HepG2 (cell line): ENCODE data around the gene CTU2. TPM values are rescaled to one million over a fixed set of nuclear protein-coding genes. Genes with fewer than 3 reads are reported as not detected.
A peak's percentile ranks its signal among the peaks of the same experiment; 100 is the strongest.

ENCODE experiments used
- BHLHE40 ChIP-seq: IDR thresholded peaks from 2 replicates; pipeline ENCODE4 v1.6.1; 2011; ENCODE audit warnings: low read length, improper control_type of control experiment
- BORCS8-MEF2B ChIP-seq: sonication (generic); formaldehyde crosslinking; IDR thresholded peaks from 2 replicates; pipeline ENCODE4 v1.8.0; 2022; ENCODE audit warnings: mild to moderate bottlenecking, missing genetic modification reagents
- GABPA ChIP-seq, 2 experiments: IDR thresholded peaks; 2 replicates each; pipeline ENCODE4 v1.6.1; 2011 to 2016; ENCODE audit warnings: low read depth in 2 of 2, low read length in 1 of 2, missing biosample characterization in 1 of 2, missing genetic modification characterization in 1 of 2
- GTF2F1 ChIP-seq: fragments of 150-350 bp; IDR thresholded peaks from 2 replicates; pipeline ENCODE4 v1.6.1; 2014; ENCODE audit warnings: low read length
- HNF4G ChIP-seq, 2 experiments: sonication (generic) in 1 of 2; formaldehyde crosslinking in 1 of 2; IDR thresholded peaks; 2 replicates each; pipeline versions ENCODE4 v1.4.0 to v1.6.1; 2011 to 2020; ENCODE audit warnings: borderline replicate concordance in 2 of 2, low read depth in 2 of 2, mild to moderate bottlenecking in 2 of 2, low read length in 1 of 2, missing genetic modification reagents in 1 of 2, moderate library complexity in 1 of 2
- KDM6A ChIP-seq: IDR thresholded peaks from 2 replicates; pipeline ENCODE4 v1.6.1; 2016; ENCODE audit warnings: low read depth
- LCORL ChIP-seq, 2 experiments: fragments of 450-650 bp in 1 of 2; sonication (generic) in 1 of 2; formaldehyde crosslinking in 1 of 2; IDR thresholded peaks; 2 replicates each; pipeline versions ENCODE4 v1.5.0 to v1.6.1; 2017 to 2020; ENCODE audit warnings: antibody characterized with exemption in 1 of 2, missing genetic modification reagents in 1 of 2
- MYC ChIP-seq: sonication (generic); formaldehyde crosslinking; IDR thresholded peaks from 2 replicates; pipeline ENCODE4 v1.9.0; 2021; ENCODE audit warnings: missing genetic modification reagents, borderline replicate concordance
- NFIB ChIP-seq: sonication (generic); formaldehyde crosslinking; IDR thresholded peaks from 2 replicates; pipeline ENCODE4 v1.9.0; 2021; ENCODE audit warnings: missing genetic modification reagents, mild to moderate bottlenecking, borderline replicate concordance
- NR2F1 ChIP-seq, 2 experiments: fragments of 450-650 bp in 1 of 2; formaldehyde crosslinking in 1 of 2; IDR thresholded peaks; 2 replicates each; pipeline versions ENCODE4 v1.5.0 to v1.6.1; 2016 to 2020; ENCODE audit warnings: mild to moderate bottlenecking in 1 of 2, missing compliant biosample characterization in 1 of 2, missing genetic modification reagents in 1 of 2, moderate library complexity in 1 of 2
- SIN3A ChIP-seq: IDR thresholded peaks from 2 replicates; pipeline ENCODE4 v1.6.1; 2011; ENCODE audit warnings: low read depth, mild to moderate bottlenecking, control low read depth, low read length, borderline replicate concordance
- SMYD3 ChIP-seq: sonication (generic); formaldehyde crosslinking; IDR thresholded peaks from 2 replicates; pipeline ENCODE4 v1.8.1; 2023; ENCODE audit warnings: mild to moderate bottlenecking, missing genetic modification reagents
- SP4 ChIP-seq: sonication (generic); formaldehyde crosslinking; IDR thresholded peaks from 2 replicates; pipeline ENCODE4 v1.8.1; 2023; ENCODE audit warnings: mild to moderate bottlenecking, missing genetic modification reagents
- SRSF1 ChIP-seq: fragments of 200-400 bp; formaldehyde crosslinking; optimal IDR thresholded peaks from 2 replicates; pipeline ENCODE3; 2017; ENCODE audit warnings: mild to moderate bottlenecking, low read depth, low read length, moderate library complexity
- ZFP41 ChIP-seq: sonication (generic); formaldehyde crosslinking; IDR thresholded peaks from 2 replicates; pipeline ENCODE4 v1.4.0; 2020; ENCODE audit warnings: mild to moderate bottlenecking, missing genetic modification reagents, borderline replicate concordance
- ZMAT3 ChIP-seq: sonication (generic); formaldehyde crosslinking; conservative IDR thresholded peaks from 2 replicates; pipeline ENCODE4 v1.7.0; 2021; ENCODE audit warnings: missing genetic modification reagents
- ZMYM4 ChIP-seq: sonication (generic); formaldehyde crosslinking; IDR thresholded peaks from 2 replicates; pipeline ENCODE4 v1.8.1; 2023; ENCODE audit warnings: mild to moderate bottlenecking, missing genetic modification reagents
- ZNF138 ChIP-seq: sonication (generic); formaldehyde crosslinking; IDR thresholded peaks from 2 replicates; pipeline ENCODE4 v1.5.0; 2020; ENCODE audit warnings: mild to moderate bottlenecking, low read depth, missing genetic modification reagents
- ZSCAN21 ChIP-seq: sonication (generic); formaldehyde crosslinking; IDR thresholded peaks from 2 replicates; pipeline ENCODE4 v1.8.0; 2022; ENCODE audit warnings: mild to moderate bottlenecking, missing genetic modification reagents, moderate library complexity, borderline replicate concordance
- polyA plus RNA-seq, 8 experiments: library from polyadenylated mRNA; depleted of rRNA in 3 of 8; stranded (reverse) in 7 of 8; unstranded in 1 of 8; fragments of >200 nt; fragmentation: Illumina TruSeq in 4 of 8; extraction: Trizol in 4 of 8; gene quantifications; 2 replicates each; pipeline versions ENCODE4 v1.2.1 to v1.2.3, GENCODE V29; 2011 to 2016; ENCODE audit warnings: low read depth in 4 of 8, missing spikeins in 1 of 8, mixed read lengths in 1 of 8; ENCODE audit not compliant: insufficient read depth in 1 of 8
- total RNA-seq, 5 experiments: library from RNA; depleted of rRNA; stranded (reverse); fragments of >200 nt; fragmentation: Illumina TruSeq; extraction: Trizol; gene quantifications; 2 replicates each; pipeline ENCODE4 v1.2.3, GENCODE V29; 2016; ENCODE audit warnings: low read depth in 1 of 5
- TF ChIP-seq, protein P1 (sequence below): sonication (generic); formaldehyde crosslinking; IDR thresholded peaks from 2 replicates; pipeline ENCODE4 v1.5.0; 2020; ENCODE audit warnings: mild to moderate bottlenecking, missing genetic modification reagents, borderline replicate concordance
- TF ChIP-seq, protein P2 (sequence below): sonication (generic); formaldehyde crosslinking; IDR thresholded peaks from 2 replicates; pipeline ENCODE4 v1.4.0; 2020; ENCODE audit warnings: mild to moderate bottlenecking, missing genetic modification reagents

CTU2 gene
- total and polyA plus RNA-seq, 2 of the 13 experiments (the other 11 are each of a cell fraction or from before 2014, with no cell fraction given), result 13.3 to 21.9 TPM

- TF ChIP-seq, protein P1, sequence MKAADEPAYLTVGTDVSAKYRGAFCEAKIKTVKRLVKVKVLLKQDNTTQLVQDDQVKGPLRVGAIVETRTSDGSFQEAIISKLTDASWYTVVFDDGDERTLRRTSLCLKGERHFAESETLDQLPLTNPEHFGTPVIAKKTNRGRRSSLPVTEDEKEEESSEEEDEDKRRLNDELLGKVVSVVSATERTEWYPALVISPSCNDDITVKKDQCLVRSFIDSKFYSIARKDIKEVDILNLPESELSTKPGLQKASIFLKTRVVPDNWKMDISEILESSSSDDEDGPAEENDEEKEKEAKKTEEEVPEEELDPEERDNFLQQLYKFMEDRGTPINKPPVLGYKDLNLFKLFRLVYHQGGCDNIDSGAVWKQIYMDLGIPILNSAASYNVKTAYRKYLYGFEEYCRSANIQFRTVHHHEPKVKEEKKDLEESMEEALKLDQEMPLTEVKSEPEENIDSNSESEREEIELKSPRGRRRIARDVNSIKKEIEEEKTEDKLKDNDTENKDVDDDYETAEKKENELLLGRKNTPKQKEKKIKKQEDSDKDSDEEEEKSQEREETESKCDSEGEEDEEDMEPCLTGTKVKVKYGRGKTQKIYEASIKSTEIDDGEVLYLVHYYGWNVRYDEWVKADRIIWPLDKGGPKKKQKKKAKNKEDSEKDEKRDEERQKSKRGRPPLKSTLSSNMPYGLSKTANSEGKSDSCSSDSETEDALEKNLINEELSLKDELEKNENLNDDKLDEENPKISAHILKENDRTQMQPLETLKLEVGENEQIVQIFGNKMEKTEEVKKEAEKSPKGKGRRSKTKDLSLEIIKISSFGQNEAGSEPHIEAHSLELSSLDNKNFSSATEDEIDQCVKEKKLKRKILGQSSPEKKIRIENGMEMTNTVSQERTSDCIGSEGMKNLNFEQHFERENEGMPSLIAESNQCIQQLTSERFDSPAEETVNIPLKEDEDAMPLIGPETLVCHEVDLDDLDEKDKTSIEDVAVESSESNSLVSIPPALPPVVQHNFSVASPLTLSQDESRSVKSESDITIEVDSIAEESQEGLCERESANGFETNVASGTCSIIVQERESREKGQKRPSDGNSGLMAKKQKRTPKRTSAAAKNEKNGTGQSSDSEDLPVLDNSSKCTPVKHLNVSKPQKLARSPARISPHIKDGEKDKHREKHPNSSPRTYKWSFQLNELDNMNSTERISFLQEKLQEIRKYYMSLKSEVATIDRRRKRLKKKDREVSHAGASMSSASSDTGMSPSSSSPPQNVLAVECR (CRISPR knock-in tag), result peak; percentile 69
- peak; percentile 89; the same call in 1 of the 2 replicates for TF ChIP-seq MYC (CRISPR knock-in tag)
- peak; percentile 59; the same call in 1 of the 2 replicates for TF ChIP-seq BHLHE40
- TF ChIP-seq GTF2F1, result no peak
- TF ChIP-seq ZSCAN21 (CRISPR knock-in tag), result peak; percentile 39; the same call in 1 of the 2 replicates
- peak; percentile 61 for TF ChIP-seq SRSF1
- no peak for TF ChIP-seq GABPA (IDR thresholded peaks at IDR 0.05; ENCODE audit: low read depth, low read length)
- no peak for TF ChIP-seq GABPA (CRISPR knock-in tag; IDR thresholded peaks at IDR 0.05; ENCODE audit: low read depth)
- no peak for TF ChIP-seq ZFP41 (CRISPR knock-in tag)
- no peak for TF ChIP-seq NR2F1 (CRISPR knock-in tag; IDR thresholded peaks at IDR 0.05)
- TF ChIP-seq LCORL (IDR thresholded peaks at IDR 0.05), result no peak
- peak; percentile 40; the same call in 1 of the 2 replicates for TF ChIP-seq LCORL (CRISPR knock-in tag; IDR thresholded peaks at IDR 0.05)
- peak; percentile 35; the same call in 1 of the 2 replicates for TF ChIP-seq ZMYM4 (CRISPR knock-in tag)
- no peak for TF ChIP-seq HNF4G (IDR thresholded peaks at IDR 0.05; ENCODE audit: borderline replicate concordance, low read depth, low read length)
- no peak for TF ChIP-seq HNF4G (CRISPR knock-in tag; IDR thresholded peaks at IDR 0.05; ENCODE audit: borderline replicate concordance, low read depth)
- TF ChIP-seq SP4, result peak; percentile 78
- no peak for TF ChIP-seq SMYD3 (CRISPR knock-in tag)
- no peak for TF ChIP-seq ZMAT3 (CRISPR knock-in tag)
- no peak for TF ChIP-seq ZNF138
- no peak for TF ChIP-seq KDM6A (CRISPR knock-in tag)
- TF ChIP-seq SIN3A, result peak; percentile 53; the same call in 1 of the 2 replicates
- TF ChIP-seq BORCS8-MEF2B (CRISPR knock-in tag), result peak; percentile 57; the same call in 1 of the 2 replicates
- peak; percentile 89; the same call in 1 of the 2 replicates for TF ChIP-seq NFIB (CRISPR knock-in tag)
- TF ChIP-seq, protein P2, sequence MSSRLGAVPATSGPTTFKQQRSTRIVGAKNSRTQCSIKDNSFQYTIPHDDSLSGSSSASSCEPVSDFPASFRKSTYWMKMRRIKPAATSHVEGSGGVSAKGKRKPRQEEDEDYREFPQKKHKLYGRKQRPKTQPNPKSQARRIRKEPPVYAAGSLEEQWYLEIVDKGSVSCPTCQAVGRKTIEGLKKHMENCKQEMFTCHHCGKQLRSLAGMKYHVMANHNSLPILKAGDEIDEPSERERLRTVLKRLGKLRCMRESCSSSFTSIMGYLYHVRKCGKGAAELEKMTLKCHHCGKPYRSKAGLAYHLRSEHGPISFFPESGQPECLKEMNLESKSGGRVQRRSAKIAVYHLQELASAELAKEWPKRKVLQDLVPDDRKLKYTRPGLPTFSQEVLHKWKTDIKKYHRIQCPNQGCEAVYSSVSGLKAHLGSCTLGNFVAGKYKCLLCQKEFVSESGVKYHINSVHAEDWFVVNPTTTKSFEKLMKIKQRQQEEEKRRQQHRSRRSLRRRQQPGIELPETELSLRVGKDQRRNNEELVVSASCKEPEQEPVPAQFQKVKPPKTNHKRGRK (CRISPR knock-in tag), result no peak
These were observed 31.2 kb downstream of the CTU2 start (continued) for GRCh38 chr16:88737298-88738150.
